Mucosa of descending colon (tissue), 3 donors: ENCODE results near the gene COMT. TPM values are rescaled to one million over a fixed set of nuclear protein-coding genes. Genes with fewer than 3 reads are reported as not detected.

Source experiments
- ATAC-seq: fragments of 200-7000 bp; cut with Tn5 transposase; one replicate; pipeline ENCODE4 v1.9.1; 2020; ENCODE audit warnings: mild to moderate bottlenecking, moderate library complexity
- DNase-seq, 3 donors: peaks; one replicate each; pipeline ENCODE4 v3.0.0-alpha.2; 2020
- H3K36me3 ChIP-seq: fragments of 200-600 bp; one replicate; pipeline ENCODE4 v1.8.0; 2021; ENCODE audit warnings: low read depth, mild to moderate bottlenecking
- H3K4me1 ChIP-seq: fragments of 200-600 bp; one replicate; pipeline ENCODE4 v1.8.0; 2021; ENCODE audit warnings: low read depth, mild to moderate bottlenecking
- H3K4me3 ChIP-seq: fragments of 200-600 bp; one replicate; pipeline ENCODE4 v1.8.0; 2021; ENCODE audit warnings: mild to moderate bottlenecking
- H3K9me3 ChIP-seq: fragments of 200-600 bp; one replicate; pipeline ENCODE4 v1.8.0; 2021; ENCODE audit warnings: mild to moderate bottlenecking
- intact Hi-C, 2 donors: fragments of 100-400 bp; cut with DNase I in 1 of 2; cut with micrococcal nuclease in 1 of 2; formaldehyde crosslinking; loops; one replicate each; pipeline versions ENCODE4 v1.11.0 to v1.11.1; 2022; cut with DNase I, micrococcal nuclease
- total RNA-seq, 3 donors: library from RNA; stranded (reverse); fragmentation: NEBNext Ultra II Directional in 2 of 3; extraction: Animal tissue kit (Norgen Biotek cat#: 25700) in 2 of 3; gene quantifications; one replicate each; pipeline versions ENCODE4 v1.2.1 to v1.2.4, GENCODE V29; 2021 to 2023
- TF ChIP-seq, protein P1 (sequence below): fragments of 200-600 bp; IDR thresholded peaks from one replicate; pipeline ENCODE4 v1.8.0; 2022; ENCODE audit warnings: antibody characterized with exemption, mild to moderate bottlenecking
- donor health status: DM: no; HTN: no; CAD: no; lungs with moderate emphysema.
- donor health status: DM: no; HTN: no; CAD: no.
- donor health status: DM: no; HTN: yes; CAD: no.

The COMT gene
- total RNA-seq, 3 donors from 2014 or later: 61.2 to 88.7 (median 70.7) TPM

DNA sequence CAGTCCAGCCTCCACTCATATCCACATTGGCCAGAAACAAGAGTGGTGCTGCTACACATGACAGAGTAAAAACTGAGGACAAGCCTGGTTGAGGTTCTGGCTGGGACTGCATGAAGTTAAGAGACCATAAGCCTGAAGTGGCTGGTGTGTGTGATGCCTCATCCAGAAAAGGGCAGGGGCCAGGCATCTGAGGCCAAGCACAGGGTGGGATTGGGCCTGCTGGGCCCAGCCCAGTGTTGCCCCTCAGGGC is 49.7 kb downstream of the COMT start:
- DNase-seq (no peak), ATAC-seq (no peak)
- Histone ChIP-seq H3K36me3 (no peaks in the 10 kb centered on the region), H3K4me1 (peaks cover 5% of the 10 kb centered on the region), H3K4me3 (no peak overlapping the region), H3K9me3 (no peaks in the 10 kb centered on the region)
- intact Hi-C loops: no loop called here
- TF ChIP-seq, protein P1, sequence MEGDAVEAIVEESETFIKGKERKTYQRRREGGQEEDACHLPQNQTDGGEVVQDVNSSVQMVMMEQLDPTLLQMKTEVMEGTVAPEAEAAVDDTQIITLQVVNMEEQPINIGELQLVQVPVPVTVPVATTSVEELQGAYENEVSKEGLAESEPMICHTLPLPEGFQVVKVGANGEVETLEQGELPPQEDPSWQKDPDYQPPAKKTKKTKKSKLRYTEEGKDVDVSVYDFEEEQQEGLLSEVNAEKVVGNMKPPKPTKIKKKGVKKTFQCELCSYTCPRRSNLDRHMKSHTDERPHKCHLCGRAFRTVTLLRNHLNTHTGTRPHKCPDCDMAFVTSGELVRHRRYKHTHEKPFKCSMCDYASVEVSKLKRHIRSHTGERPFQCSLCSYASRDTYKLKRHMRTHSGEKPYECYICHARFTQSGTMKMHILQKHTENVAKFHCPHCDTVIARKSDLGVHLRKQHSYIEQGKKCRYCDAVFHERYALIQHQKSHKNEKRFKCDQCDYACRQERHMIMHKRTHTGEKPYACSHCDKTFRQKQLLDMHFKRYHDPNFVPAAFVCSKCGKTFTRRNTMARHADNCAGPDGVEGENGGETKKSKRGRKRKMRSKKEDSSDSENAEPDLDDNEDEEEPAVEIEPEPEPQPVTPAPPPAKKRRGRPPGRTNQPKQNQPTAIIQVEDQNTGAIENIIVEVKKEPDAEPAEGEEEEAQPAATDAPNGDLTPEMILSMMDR: no peak

DNA sequence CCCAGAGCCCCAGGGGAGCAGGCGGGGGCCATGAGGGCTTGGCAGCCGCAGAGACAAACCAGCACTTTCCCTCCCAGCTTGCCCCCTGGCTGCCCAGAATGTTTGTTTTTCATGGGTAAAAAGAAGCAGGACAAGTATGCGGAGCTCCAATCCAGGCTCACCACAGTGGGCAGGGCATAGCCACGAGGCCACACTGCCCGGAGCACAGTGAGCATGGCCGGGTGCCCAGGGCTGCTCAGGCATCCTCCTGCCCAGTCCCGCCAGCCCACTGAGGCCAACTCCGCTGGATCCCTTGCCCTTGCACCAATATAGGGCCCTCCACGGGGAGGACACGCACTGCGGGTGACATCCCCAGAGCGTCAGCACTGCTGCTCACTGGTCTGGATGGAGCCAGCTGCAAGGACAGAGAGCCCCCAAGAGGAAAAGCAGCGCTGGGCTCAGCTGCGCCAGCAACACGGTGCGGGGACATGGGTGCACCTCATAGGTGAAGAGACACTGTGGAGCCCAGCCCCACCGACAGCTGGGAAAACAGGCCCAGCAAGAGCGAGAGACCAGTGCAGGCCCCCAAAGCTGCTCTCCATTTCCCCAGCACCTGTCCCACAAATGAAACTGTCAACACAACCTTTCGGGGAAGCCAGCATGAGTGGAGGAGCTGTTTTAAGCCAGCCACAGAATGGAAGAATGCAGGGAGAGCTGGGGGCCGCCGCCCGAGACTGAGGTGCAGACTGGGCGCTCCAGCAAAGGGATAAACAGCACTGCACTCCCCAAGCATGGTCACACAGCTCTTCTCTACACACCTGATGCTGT is 50.3 kb downstream of the COMT start:
- DNase-seq (peak in 2 of 3 donors; percentile 17 to 34), ATAC-seq (no peak)
- H3K9me3 ChIP-seq: no peaks in the 10 kb centered on the region
- no peaks in the 10 kb centered on the region for H3K36me3 ChIP-seq
- no peak overlapping the region for H3K4me3 ChIP-seq
- TF ChIP-seq, protein P1: no peak
- intact Hi-C loops: no loop called here
- H3K4me1 ChIP-seq: no peaks in the 10 kb centered on the region

DNA sequence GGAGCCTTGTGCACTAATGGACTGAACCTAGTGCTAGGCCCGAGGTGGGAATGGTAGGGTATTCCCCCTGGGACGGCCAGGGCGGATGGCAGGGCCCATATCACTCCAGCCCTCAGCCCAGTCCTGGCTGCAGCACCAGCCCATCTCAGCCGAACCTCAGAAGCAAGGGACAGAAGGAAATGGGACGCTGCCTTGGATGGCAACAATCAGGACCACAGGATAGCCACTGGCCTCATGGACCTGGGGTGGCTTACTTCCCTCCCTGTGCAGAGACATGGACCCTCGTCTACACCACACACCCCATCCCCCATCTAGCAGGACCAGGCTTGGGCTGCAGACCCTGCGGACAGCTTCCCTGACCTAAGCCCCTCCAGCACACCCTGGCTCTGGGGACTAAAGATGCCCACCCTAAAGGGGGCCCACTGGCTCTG is 50.9 kb downstream of the COMT start:
- DNase-seq (peak in 1 of 3 donors; percentile 26), ATAC-seq (no peak)
- Histone ChIP-seq H3K9me3 (no peaks in the 10 kb centered on the region), H3K4me3 (no peak overlapping the region), H3K36me3 (no peaks in the 10 kb centered on the region), H3K4me1 (no peaks in the 10 kb centered on the region)
- intact Hi-C loops: no loop called here
- TF ChIP-seq, protein P1: no peak

DNA sequence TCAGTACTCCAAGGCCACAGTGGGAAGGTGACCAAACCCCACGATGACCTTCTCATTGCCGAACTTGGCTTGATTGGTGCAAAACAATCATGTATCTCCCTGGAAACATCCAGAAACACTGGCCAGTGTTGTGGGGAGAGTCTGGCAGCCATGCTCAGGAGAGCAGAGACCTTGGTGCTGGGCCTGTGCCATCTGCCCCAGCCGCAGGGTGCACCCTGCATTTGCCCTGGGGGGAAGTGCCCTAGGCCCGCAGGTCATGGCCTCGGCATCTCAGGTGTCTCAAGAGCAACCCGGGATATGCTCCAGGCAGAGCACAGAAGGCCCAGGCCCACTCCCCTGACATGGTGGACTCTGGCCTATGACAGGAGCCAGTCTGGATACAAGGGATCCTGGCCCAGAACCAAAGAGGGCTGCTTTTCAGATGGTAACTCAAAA is 51.4 kb downstream of the COMT start:
- intact Hi-C loops: no loop called here
- H3K4me1 ChIP-seq: no peaks in the 10 kb centered on the region
- H3K36me3 ChIP-seq: no peaks in the 10 kb centered on the region
- ATAC-seq (no peak), DNase-seq (peak in 1 of 3 donors; percentile 12)
- H3K9me3 ChIP-seq: no peaks in the 10 kb centered on the region
- no peak overlapping the region for H3K4me3 ChIP-seq
- TF ChIP-seq, protein P1: no peak

DNA sequence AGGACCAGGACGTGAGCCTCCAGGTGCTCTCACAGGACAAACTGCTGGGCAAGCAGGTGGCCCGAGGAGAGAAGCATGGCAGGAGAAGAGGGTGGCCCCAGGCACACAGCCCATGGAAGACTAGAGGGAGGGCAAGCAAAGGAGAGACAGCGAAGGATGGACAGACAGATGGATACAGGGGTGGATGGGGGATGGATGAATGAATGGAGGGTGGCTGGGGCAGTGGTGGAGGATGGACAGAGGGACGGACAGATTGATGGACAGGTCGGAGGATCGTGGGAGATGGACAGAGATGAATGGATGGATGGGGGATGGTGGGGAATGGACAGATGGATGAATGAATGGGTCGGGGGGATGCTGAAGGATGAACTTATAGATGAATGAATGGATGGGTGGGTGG is 52.4 kb downstream of the COMT start:
- Histone ChIP-seq H3K4me3 (no peak overlapping the region), H3K4me1 (no peaks in the 10 kb centered on the region), H3K36me3 (no peaks in the 10 kb centered on the region), H3K9me3 (no peaks in the 10 kb centered on the region)
- TF ChIP-seq, protein P1: no peak
- intact Hi-C loops: no loop called here
- no peak for ATAC-seq
- DNase-seq: peak in 1 of 3 donors; percentile 15
